Gastrocnemius medialis (tissue), 4 donors: ENCODE data around the gene ATXN7L3B. TPM values are rescaled to one million over a fixed set of nuclear protein-coding genes. Genes with fewer than 3 reads are reported as not detected.

ENCODE experiments used
- ATAC-seq, 2 donors: fragments of 150-250 bp; one replicate each; pipeline ENCODE4 v1.9.1; 2016
- DNase-seq, 2 donors: peaks; one replicate each; pipeline ENCODE4 v3.0.0-alpha.2; 2019
- H3K27ac ChIP-seq, 4 donors: fragments of 200-600 bp; sonication (generic); 1 replicate in 1 of 4; 2 replicates in 3 of 4; pipeline ENCODE4 v1.5.1; 2016 to 2018; ENCODE audit warnings: mild to moderate bottlenecking in 2 of 4, moderate library complexity in 1 of 4
- H3K27me3 ChIP-seq, 3 donors: fragments of 200-600 bp; sonication (generic) in 2 of 3; 1 replicate in 1 of 3; 2 replicates in 2 of 3; pipeline versions ENCODE4 v1.5.1 to v1.6.0; 2016 to 2019; ENCODE audit warnings: mild to moderate bottlenecking in 1 of 3, moderate library complexity in 1 of 3
- H3K36me3 ChIP-seq, 2 donors: fragments of 200-600 bp; sonication (generic) in 1 of 2; one replicate each; pipeline ENCODE4 v1.5.1; 2017 to 2018
- H3K4me1 ChIP-seq, 2 donors: fragments of 200-600 bp; sonication (generic) in 1 of 2; one replicate each; pipeline ENCODE4 v1.5.1; 2016 to 2017; ENCODE audit warnings: mild to moderate bottlenecking in 2 of 2
- H3K4me3 ChIP-seq, 4 donors: fragments of 200-600 bp; sonication (generic) in 3 of 4; 1 replicate in 1 of 4; 2 replicates in 3 of 4; pipeline ENCODE4 v1.5.1; 2016 to 2019; ENCODE audit warnings: mild to moderate bottlenecking in 2 of 4
- H3K9me3 ChIP-seq, 3 donors: fragments of 200-600 bp; sonication (generic) in 2 of 3; 1 replicate in 1 of 3; 2 replicates in 2 of 3; pipeline ENCODE4 v1.5.1; 2016 to 2019
- CTCF ChIP-seq, 5 experiments: fragments of 450-650 bp in 3 of 5; fragments of 200-600 bp in 2 of 5; sonication (generic) in 2 of 5; IDR thresholded peaks in 4 of 5; conservative IDR thresholded peaks in 1 of 5; 1 replicate in 4 of 5; 2 replicates in 1 of 5; pipeline ENCODE4 v1.5.1; 2016 to 2019; ENCODE audit warnings: antibody characterized with exemption in 5 of 5, mild to moderate bottlenecking in 3 of 5, moderate library complexity in 3 of 5
- POLR2A ChIP-seq, 2 donors: fragments of 450-650 bp; IDR thresholded peaks; one replicate each; pipeline ENCODE4 v1.6.1; 2017; ENCODE audit warnings: antibody characterized with exemption in 2 of 2, mild to moderate bottlenecking in 2 of 2, moderate library complexity in 2 of 2
- in situ Hi-C, 4 donors: fragments of 200-750 bp; cut with MboI; loops; one replicate each; pipeline versions ENCODE4 v1.15.0 to v1.8.0; 2017; ENCODE audit warnings: low sequenced_read_pairs in 4 of 4
- intact Hi-C: fragments of 100-400 bp; cut with DNase I; formaldehyde crosslinking; loops from one replicate; pipeline ENCODE4 v1.15.1; 2023; ENCODE audit warnings: low total_unique reads
- total RNA-seq, 4 donors: library from RNA; depleted of rRNA; stranded (reverse); fragments of >200 nt; gene quantifications; one replicate each; pipeline versions ENCODE4 v1.1.0 to v1.2.3, GENCODE V29; 2016

ATXN7L3B gene
- total RNA-seq: 10 to 100 TPM; 13.6 to 21.7 (median 18.0) TPM

GRCh38 chr12:74537707-74538385, at the start of gene ATXN7L3B:
TSS of gene ATXN7L3B (plus strand) at chr12:74537835. CDS start at chr12:74538113, 278 bp downstream.
- peaks cover 39 to 40% of the 10 kb centered on the region in 2 donors for H3K4me1 ChIP-seq
- DNase-seq: peak; percentile 82 to 92
- H3K9me3 ChIP-seq: no peaks in the 10 kb centered on the region
- peaks cover 0 to 8% of the 10 kb centered on the region in 2 donors for H3K36me3 ChIP-seq
- no peaks in the 10 kb centered on the region for H3K27me3 ChIP-seq
- intact Hi-C loops (no loop called here), in situ Hi-C loops (no loop called here)
- peak; percentile 96 to 97 for ATAC-seq
- H3K27ac ChIP-seq: peak within 1 kb of the TSS; percentile 85 to 93 (median 90)
- peak; percentile 64 to 76 for TF ChIP-seq POLR2A (IDR thresholded peaks at IDR 0.05)
- no peak for TF ChIP-seq CTCF (IDR thresholded peaks at IDR 0.05 in 4 of 5, conservative IDR thresholded peaks at IDR 0.05 in 1 of 5)
- H3K4me3 ChIP-seq: peak within 1 kb of the TSS; percentile 81 to 88 (median 82)

GRCh38 chr12:74488134-74488533, 49.5 kb upstream of the ATXN7L3B start:
- no peaks in the 10 kb centered on the region for H3K9me3 ChIP-seq
- H3K4me3 ChIP-seq: no peak overlapping the region
- DNase-seq (no peak), ATAC-seq (no peak)
- H3K4me1 ChIP-seq: no peaks in the 10 kb centered on the region
- in situ Hi-C loops (no loop called here), intact Hi-C loops (no loop called here)
- TF ChIP-seq POLR2A (IDR thresholded peaks at IDR 0.05) (no peak), CTCF (IDR thresholded peaks at IDR 0.05 in 4 of 5, conservative IDR thresholded peaks at IDR 0.05 in 1 of 5) (no peak)
- no peak overlapping the region for H3K27ac ChIP-seq
- no peaks in the 10 kb centered on the region for H3K36me3 ChIP-seq
- no peaks in the 10 kb centered on the region for H3K27me3 ChIP-seq

- in situ Hi-C loops (no loop called here), intact Hi-C loops (no loop called here)
- Histone ChIP-seq H3K4me3 (no peak overlapping the region), H3K4me1 (no peaks in the 10 kb centered on the region), H3K27ac (no peak overlapping the region), H3K36me3 (no peaks in the 10 kb centered on the region), H3K27me3 (no peaks in the 10 kb centered on the region), H3K9me3 (no peaks in the 10 kb centered on the region)
- ATAC-seq (no peak), DNase-seq (no peak)
- no peak for TF ChIP-seq POLR2A (IDR thresholded peaks at IDR 0.05)
- no peak for TF ChIP-seq CTCF (IDR thresholded peaks at IDR 0.05 in 4 of 5, conservative IDR thresholded peaks at IDR 0.05 in 1 of 5)
Observed at GRCh38 chr12:74489543-74489942, 48.1 kb upstream of the ATXN7L3B start.

- in situ Hi-C loops: no loop called here
- ATAC-seq: no peak
- DNase-seq: no peak
Observed at GRCh38 chr12:74490390-74491064, 47.1 kb upstream of the ATXN7L3B start.

More at GRCh38 chr12:74490390-74491064, 47.1 kb upstream of the ATXN7L3B start:
- Histone ChIP-seq H3K27ac (no peak overlapping the region), H3K27me3 (no peaks in the 10 kb centered on the region), H3K4me1 (no peaks in the 10 kb centered on the region), H3K36me3 (no peaks in the 10 kb centered on the region), H3K9me3 (no peaks in the 10 kb centered on the region), H3K4me3 (no peak overlapping the region)
- intact Hi-C loops: no loop called here
- no peak for TF ChIP-seq POLR2A (IDR thresholded peaks at IDR 0.05)
- TF ChIP-seq CTCF (IDR thresholded peaks at IDR 0.05 in 4 of 5, conservative IDR thresholded peaks at IDR 0.05 in 1 of 5): no peak
